ENCODE data around the gene PON3. TPM values are rescaled to one million over a fixed set of nuclear protein-coding genes. Genes with fewer than 3 reads are reported as not detected.

Gene PON3
- under 0.01 TPM in 2 replicates for total RNA-seq

GRCh38 chr7:95396136-95397032 lies at the start of gene PON3:
Gene PON3 (minus strand): TSS chr7:95396375. CDS start chr7:95396350, 25 bp downstream.

DNA sequence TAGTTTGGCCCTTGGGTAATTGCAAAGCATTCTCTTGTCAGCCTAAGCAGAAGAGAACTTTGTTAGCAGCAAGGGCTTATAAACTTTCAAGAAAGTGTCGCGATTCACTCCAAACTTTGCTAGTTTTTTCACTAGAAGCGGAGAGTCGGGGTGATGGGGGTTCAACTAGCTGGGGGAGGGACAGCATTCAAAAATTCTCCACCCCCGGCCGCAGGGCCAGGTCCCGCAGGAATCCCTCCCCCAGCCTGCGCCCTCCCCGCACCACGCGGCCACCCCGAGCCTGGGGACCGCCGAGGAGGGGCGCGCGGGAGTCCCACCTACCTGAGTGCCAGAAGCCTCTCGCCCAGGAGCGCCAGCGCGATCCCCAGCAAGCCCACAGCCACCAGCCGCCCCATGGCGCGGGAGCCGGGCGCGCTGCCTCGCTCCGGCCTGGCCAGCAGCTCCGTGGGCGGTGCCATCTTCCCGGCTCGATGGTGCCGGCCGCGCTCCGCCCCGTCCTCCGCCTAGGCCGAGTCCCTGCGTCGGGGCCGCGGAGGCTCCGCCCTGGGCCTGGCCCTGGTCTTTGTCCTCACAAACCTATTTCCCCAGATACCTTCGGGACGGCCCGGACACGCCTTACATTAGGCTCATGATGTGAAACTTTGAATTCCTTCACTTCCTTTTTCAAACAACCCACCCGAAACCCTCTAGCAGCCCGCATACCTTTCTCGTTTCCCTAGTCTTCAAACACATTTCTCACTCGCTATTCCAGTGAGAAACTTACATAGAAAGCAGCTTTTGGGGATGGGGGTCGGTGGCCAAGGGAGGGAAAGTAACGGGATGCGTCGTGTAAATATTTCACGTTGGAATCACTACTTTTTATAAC lies 38.6 kb upstream of the PON3 start, which contains the start of gene PON2:
Gene PON2, minus strand, starts transcription at position 472 of the 865 bp plus-strand sequence. Its CDS starts 77 bp downstream, at position 395.

GRCh38 chr7:95324431-95324830 lies 71.7 kb downstream of the PON3 start, which contains the start of gene PON1:
Gene PON1 (minus strand): TSS chr7:95324532. CDS start chr7:95324475, 57 bp downstream.

Other genes with a start within 250 kb of the PON3 start
- not detected in 2 replicates for gene PON1, start 71.8 kb downstream of the PON3 start, total RNA-seq
- 62.5 and 95.8 TPM in 2 replicates for gene PON2, start 38.7 kb upstream of the PON3 start, total RNA-seq
- gene ASB4, start 89.6 kb upstream of the PON3 start, total RNA-seq = not detected in 2 replicates
- gene PDK4, start 200.1 kb upstream of the PON3 start, total RNA-seq = 0.58 and 6.5 TPM in 2 replicates

Measured in regular cardiac myocyte (primary cell).